GM23338 (cell line): ENCODE results near the gene TCF12. TPM values are rescaled to one million over a fixed set of nuclear protein-coding genes. Genes with fewer than 3 reads are reported as not detected.
"Not testable (repeated sequence)": the region's sequence is repeated elsewhere in the genome, so short reads cannot be mapped to it uniquely, and the experiment has no call there.

Source experiments
- ATAC-seq: fragments of 200-7000 bp; cut with Tn5 transposase; 3 replicates; pipeline ENCODE4 v1.9.1; 2020
- DNase-seq: peaks from one replicate; pipeline ENCODE4 v3.0.0-alpha.2; 2015; ENCODE audit warnings: low spot score
- H2AFZ ChIP-seq: fragments of 200-600 bp; sonication (generic); 2 replicates; pipeline ENCODE4 v1.8.0; 2016; ENCODE audit warnings: antibody characterized with exemption, mild to moderate bottlenecking, moderate library complexity
- H3F3A ChIP-seq: fragments of 200-600 bp; sonication (generic); replicated peaks from 2 replicates; pipeline ENCODE4 v1.8.0; 2017; ENCODE audit warnings: antibody characterized with exemption, mixed run types, low read depth
- H3K27ac ChIP-seq: fragments of 200-600 bp; sonication (generic); 2 replicates; pipeline ENCODE4 v1.6.1; 2016; ENCODE audit warnings: low read depth
- H3K27me3 ChIP-seq: fragments of 200-600 bp; sonication (generic); 2 replicates; pipeline ENCODE4 v1.8.0; 2016; ENCODE audit warnings: mild to moderate bottlenecking, mixed run types, moderate library complexity; ENCODE audit not compliant: insufficient read depth
- H3K36me3 ChIP-seq: fragments of 200-600 bp; sonication (generic); 2 replicates; pipeline ENCODE4 v1.8.0; 2016; ENCODE audit warnings: mild to moderate bottlenecking; ENCODE audit not compliant: insufficient read depth
- H3K4me1 ChIP-seq: fragments of 200-600 bp; sonication (generic); 2 replicates; pipeline ENCODE4 v1.8.0; 2016; ENCODE audit warnings: mild to moderate bottlenecking, moderate library complexity; ENCODE audit not compliant: insufficient read depth
- H3K4me2 ChIP-seq: fragments of 200-600 bp; sonication (generic); 2 replicates; pipeline ENCODE4 v1.7.1; 2017; ENCODE audit warnings: mixed run types
- H3K4me3 ChIP-seq: fragments of 200-600 bp; sonication (generic); 2 replicates; pipeline ENCODE4 v1.6.1; 2016; ENCODE audit warnings: mixed run types
- H3K79me2 ChIP-seq: fragments of 200-600 bp; sonication (generic); replicated peaks from 2 replicates; pipeline ENCODE4 v1.8.0; 2017; ENCODE audit warnings: mild to moderate bottlenecking; ENCODE audit not compliant: insufficient read depth
- H3K9me2 ChIP-seq: fragments of 200-600 bp; sonication (generic); 2 replicates; pipeline ENCODE4 v1.8.0; 2017; ENCODE audit not compliant: insufficient read depth
- H4K20me1 ChIP-seq: fragments of 200-600 bp; sonication (generic); replicated peaks from 2 replicates; pipeline ENCODE4 v1.8.0; 2017; ENCODE audit warnings: mild to moderate bottlenecking; ENCODE audit not compliant: insufficient read depth
- H3K27ac Mint-ChIP-seq: 2 replicates; pipeline ENCODE4 v1.8.0; 2020; ENCODE audit warnings: inconsistent platforms, mild to moderate bottlenecking, moderate library complexity, mixed read lengths
- H3K27me3 Mint-ChIP-seq: 3 replicates; pipeline ENCODE4 v1.8.0; 2022; ENCODE audit warnings: low read depth, mild to moderate bottlenecking, moderate library complexity, mixed read lengths, inconsistent platforms; ENCODE audit not compliant: insufficient read depth, poor library complexity
- H3K36me3 Mint-ChIP-seq: 3 replicates; pipeline ENCODE4 v1.8.0; 2021; ENCODE audit warnings: low read depth, mild to moderate bottlenecking, inconsistent platforms, moderate library complexity, mixed read lengths
- H3K4me1 Mint-ChIP-seq: 3 replicates; pipeline ENCODE4 v1.8.0; 2020; ENCODE audit warnings: mild to moderate bottlenecking, inconsistent platforms, mixed read lengths
- H3K4me3 Mint-ChIP-seq: 3 replicates; pipeline ENCODE4 v1.8.0; 2021; ENCODE audit warnings: moderate library complexity, mild to moderate bottlenecking, inconsistent platforms, mixed read lengths
- H3K9me3 Mint-ChIP-seq: 3 replicates; pipeline ENCODE4 v1.8.0; 2020; ENCODE audit warnings: moderate library complexity, mild to moderate bottlenecking, inconsistent platforms, mixed read lengths
- CTCF ChIP-seq, 2 experiments: fragments of 200-600 bp in 1 of 2; sonication (generic) in 1 of 2; conservative IDR thresholded peaks; 2 replicates each; pipeline versions ENCODE4 v1.5.1 to v1.6.1; 2016 to 2017; ENCODE audit warnings: antibody characterized with exemption in 2 of 2, low read depth in 2 of 2, mild to moderate bottlenecking in 2 of 2, moderate library complexity in 1 of 2
- ETS1 ChIP-seq: IDR thresholded peaks from 2 replicates; pipeline ENCODE4 v1.6.1; 2016; ENCODE audit warnings: antibody characterized with exemption
- EZH2 ChIP-seq: fragments of 200-600 bp; sonication (generic); IDR thresholded peaks from one replicate; pipeline ENCODE4 v1.8.0; 2017; ENCODE audit warnings: antibody characterized with exemption, mild to moderate bottlenecking, low read depth; ENCODE audit not compliant: unreplicated experiment
- NANOG ChIP-seq: IDR thresholded peaks from 2 replicates; pipeline ENCODE4 v1.6.1; 2016; ENCODE audit warnings: antibody characterized with exemption, borderline replicate concordance
- ZNF114 ChIP-seq: fragments of 250-450 bp; sonication (Bioruptor Pico); IDR thresholded peaks from 2 replicates; pipeline ENCODE4 v1.5.0; 2020; ENCODE audit warnings: mild to moderate bottlenecking, moderate library complexity
- ZNF331 ChIP-seq: fragments of 250-450 bp; sonication (Bioruptor Pico); IDR thresholded peaks from 2 replicates; pipeline ENCODE4 v1.5.0; 2020; ENCODE audit warnings: low read depth, mild to moderate bottlenecking, moderate library complexity
- ZNF462 ChIP-seq: fragments of 250-450 bp; sonication (Bioruptor Pico); IDR thresholded peaks from 2 replicates; pipeline ENCODE4 v1.5.0; 2020; ENCODE audit warnings: mild to moderate bottlenecking, moderate library complexity
- polyA plus RNA-seq: library from polyadenylated mRNA; unstranded; fragments of >200 nt; fragmentation: Nextera tagmentation; extraction: Ambion mirVana; gene quantifications from 2 replicates; pipeline ENCODE4 v1.2.1, GENCODE V29; 2016
- total RNA-seq: library from RNA; depleted of rRNA; stranded (reverse); fragments of >200 nt; shearing (Covaris generic); gene quantifications from 2 replicates; pipeline ENCODE4 v1.2.3, GENCODE V29; 2014

The TCF12 gene
- total and polyA plus RNA-seq, 2 experiments from 2014 or later = 27.6 to 104 TPM

- Histone ChIP-seq H3K27me3 (no peaks in the 10 kb centered on the region), H4K20me1 (peaks cover 10% of the 10 kb centered on the region; the same call in 1 of the 2 replicates), H3K4me1 (peaks cover 17% of the 10 kb centered on the region), H3K4me3 (no peak overlapping the region), H3K27ac (no peak overlapping the region), H3K4me2 (no peak overlapping the region), H3K79me2 (peaks cover 100% of the 10 kb centered on the region), H3K9me2 (no peaks in the 10 kb centered on the region), H3K36me3 (0 out of 2 replicates have a peak, but pooled peaks cover 3% of the 10 kb centered on the region), H2AFZ (no peak overlapping the region), H3F3A (no peaks in the 10 kb centered on the region)
- no peaks in the 10 kb centered on the region for H3K27me3 Mint-ChIP-seq
- no peak overlapping the region for H3K4me3 Mint-ChIP-seq
- H3K27ac Mint-ChIP-seq = no peak overlapping the region
- H3K4me1 Mint-ChIP-seq = peaks cover 33% of the 10 kb centered on the region
- no peaks in the 10 kb centered on the region for H3K9me3 Mint-ChIP-seq
- DNase-seq = no peak
- peaks cover 28% of the 10 kb centered on the region for H3K36me3 Mint-ChIP-seq
- TF ChIP-seq NANOG = no peak
- TF ChIP-seq CTCF (conservative IDR thresholded peaks at IDR 0.05; ENCODE audit: low read depth in 2 of 2) = no peak
- TF ChIP-seq ETS1 = no peak
- TF ChIP-seq ZNF114 (CRISPR knock-in tag) = no peak
- no peak for TF ChIP-seq ZNF331 (CRISPR knock-in tag)
- TF ChIP-seq ZNF462 (CRISPR knock-in tag) = no peak
- no peak for TF ChIP-seq EZH2
- no peak for ATAC-seq
Observed at GRCh38 chr15:56931639-56932508, 13.4 kb downstream of the TCF12 start.

GRCh38 chr15:56932509-56932868 is 14.0 kb downstream of the TCF12 start:
- H3K27me3 Mint-ChIP-seq, H3F3A ChIP-seq, H3K4me2 ChIP-seq, H3K4me3 ChIP-seq, ATAC-seq, H3K27me3 ChIP-seq, H3K4me3 Mint-ChIP-seq, H3K9me2 ChIP-seq, H3K36me3 ChIP-seq, DNase-seq, H2AFZ ChIP-seq, H3K27ac Mint-ChIP-seq, H3K9me3 Mint-ChIP-seq, H3K27ac ChIP-seq: not testable (repeated sequence)
- peaks cover 13% of the 10 kb centered on the region; the same call in 1 of the 2 replicates for H4K20me1 ChIP-seq
- H3K79me2 ChIP-seq = peaks cover 100% of the 10 kb centered on the region
- Mint-ChIP-seq H3K4me1 (peaks cover 31% of the 10 kb centered on the region; the same call in 2 of the 3 replicates), H3K36me3 (peaks cover 28% of the 10 kb centered on the region)
- peaks cover 11% of the 10 kb centered on the region for H3K4me1 ChIP-seq
